Neural cell (in vitro differentiated cells): ENCODE results near the gene ADORA2A. TPM values are rescaled to one million over a fixed set of nuclear protein-coding genes. Genes with fewer than 3 reads are reported as not detected.

Source experiments
- H2AFZ ChIP-seq: fragments of 200-600, 300-800 bp; sonication (generic), shearing (Covaris generic); 2 replicates; pipeline ENCODE4 v1.6.0; 2014; ENCODE audit warnings: low read depth, mild to moderate bottlenecking, antibody characterized with exemption, low read length, moderate library complexity
- H3F3A ChIP-seq: fragments of 200-600 bp; shearing (Covaris generic); 2 replicates; pipeline ENCODE4 v1.6.1; 2016; ENCODE audit warnings: mild to moderate bottlenecking, moderate library complexity, mixed read lengths, antibody characterized with exemption, low read length; ENCODE audit not compliant: insufficient read depth, poor library complexity, severe bottlenecking
- H3K27ac ChIP-seq: fragments of 200-600, 300-800 bp; sonication (generic), shearing (Covaris generic); 2 replicates; pipeline ENCODE4 v1.5.1; 2014; ENCODE audit warnings: mild to moderate bottlenecking, low read length, moderate library complexity
- H3K27me3 ChIP-seq: fragments of 300-800, 200-600 bp; sonication (generic), shearing (Covaris generic); 2 replicates; pipeline ENCODE4 v1.6.0; 2014; ENCODE audit warnings: mild to moderate bottlenecking, low read depth, low read length, moderate library complexity; ENCODE audit not compliant: insufficient read depth
- H3K36me3 ChIP-seq: fragments of 300-800, 200-600 bp; sonication (generic), shearing (Covaris generic); 2 replicates; pipeline ENCODE4 v1.5.1; 2014; ENCODE audit warnings: mild to moderate bottlenecking, antibody characterized with exemption, low read length, moderate library complexity; ENCODE audit not compliant: insufficient read depth
- H3K4me2 ChIP-seq: fragments of 300-800, 200-600 bp; sonication (generic), shearing (Covaris generic); 2 replicates; pipeline ENCODE4 v1.6.0; 2014; ENCODE audit warnings: mild to moderate bottlenecking, low read length
- H3K4me3 ChIP-seq: fragments of 300-800, 200-600 bp; sonication (generic), shearing (Covaris generic); 2 replicates; pipeline ENCODE4 v1.5.1; 2014; ENCODE audit warnings: mild to moderate bottlenecking, low read length, moderate library complexity
- H3K79me2 ChIP-seq: fragments of 200-600 bp; shearing (Covaris generic); replicated peaks from 2 replicates; pipeline ENCODE4 v1.6.0; 2014; ENCODE audit warnings: mild to moderate bottlenecking, low read length, moderate library complexity; ENCODE audit not compliant: insufficient read depth
- H3K9ac ChIP-seq: fragments of 300-800, 200-600 bp; sonication (generic), shearing (Covaris generic); 2 replicates; pipeline ENCODE4 v1.6.1; 2016; ENCODE audit warnings: mild to moderate bottlenecking, low read length, mixed read lengths
- H3K9me2 ChIP-seq: fragments of 200-600 bp; shearing (Covaris generic); 2 replicates; pipeline ENCODE4 v1.6.1; 2016; ENCODE audit warnings: mild to moderate bottlenecking, low read length, mixed read lengths; ENCODE audit not compliant: insufficient read depth
- H3K9me3 ChIP-seq: fragments of 200-600, 300-800 bp; sonication (generic), shearing (Covaris generic); 2 replicates; pipeline ENCODE4 v1.6.1; 2016; ENCODE audit warnings: mild to moderate bottlenecking, mixed run types, low read length, moderate library complexity, mixed read lengths
- H4K20me1 ChIP-seq: fragments of 200-600 bp; shearing (Covaris generic); 2 replicates; pipeline ENCODE4 v1.6.1; 2016; ENCODE audit warnings: mild to moderate bottlenecking, mixed run types; ENCODE audit not compliant: insufficient read depth
- EP300 ChIP-seq: fragments of 450-650 bp; conservative IDR thresholded peaks from 2 replicates; pipeline ENCODE4 v1.6.1; 2014; ENCODE audit warnings: antibody characterized with exemption, mild to moderate bottlenecking, moderate library complexity; ENCODE audit not compliant: poor library complexity, severe bottlenecking
- EZH2 ChIP-seq: fragments of 200-600, 300-800 bp; shearing (Covaris generic), sonication (generic); IDR thresholded peaks from 2 replicates; pipeline ENCODE4 v1.6.1; 2014; ENCODE audit warnings: antibody characterized with exemption, low read length, borderline replicate concordance, mild to moderate bottlenecking; ENCODE audit not compliant: insufficient read depth, poor library complexity, severe bottlenecking
- MXI1 ChIP-seq: fragments of 450-650 bp; conservative IDR thresholded peaks from 2 replicates; pipeline ENCODE4 v1.6.1; 2014; ENCODE audit warnings: antibody characterized with exemption, mild to moderate bottlenecking; ENCODE audit not compliant: poor library complexity, severe bottlenecking
- POLR2AphosphoS5 ChIP-seq: IDR thresholded peaks from 2 replicates; pipeline ENCODE4 v1.6.1; 2012
- RAD21 ChIP-seq: fragments of 450-650 bp; conservative IDR thresholded peaks from 2 replicates; pipeline ENCODE4 v1.6.1; 2014; ENCODE audit warnings: antibody characterized with exemption, mild to moderate bottlenecking, moderate library complexity
- SMC3 ChIP-seq: fragments of 450-650 bp; conservative IDR thresholded peaks from 2 replicates; pipeline ENCODE4 v1.6.1; 2014; ENCODE audit warnings: antibody characterized with exemption, mild to moderate bottlenecking, moderate library complexity; ENCODE audit not compliant: poor library complexity
- TAF1 ChIP-seq: IDR thresholded peaks from 2 replicates; pipeline ENCODE4 v1.6.1; 2012; ENCODE audit warnings: low read depth
- polyA plus RNA-seq: library from polyadenylated mRNA; depleted of rRNA; stranded (reverse); fragments of >200 nt; gene quantifications from 2 replicates; pipeline ENCODE4 v1.2.3, GENCODE V29; 2014
- TF ChIP-seq, protein P1 (sequence below): fragments of 450-650 bp; IDR thresholded peaks from 2 replicates; pipeline ENCODE4 v1.5.1; 2014; ENCODE audit warnings: antibody characterized with exemption, mild to moderate bottlenecking, moderate library complexity; ENCODE audit not compliant: poor library complexity, severe bottlenecking
- TF ChIP-seq, protein P2 (sequence below): IDR thresholded peaks from 2 replicates; pipeline ENCODE4 v1.6.1; 2012; ENCODE audit warnings: borderline replicate concordance

Gene ADORA2A
- polyA plus RNA-seq, 1 donor from 2014 or later: 2.9 TPM

DNA sequence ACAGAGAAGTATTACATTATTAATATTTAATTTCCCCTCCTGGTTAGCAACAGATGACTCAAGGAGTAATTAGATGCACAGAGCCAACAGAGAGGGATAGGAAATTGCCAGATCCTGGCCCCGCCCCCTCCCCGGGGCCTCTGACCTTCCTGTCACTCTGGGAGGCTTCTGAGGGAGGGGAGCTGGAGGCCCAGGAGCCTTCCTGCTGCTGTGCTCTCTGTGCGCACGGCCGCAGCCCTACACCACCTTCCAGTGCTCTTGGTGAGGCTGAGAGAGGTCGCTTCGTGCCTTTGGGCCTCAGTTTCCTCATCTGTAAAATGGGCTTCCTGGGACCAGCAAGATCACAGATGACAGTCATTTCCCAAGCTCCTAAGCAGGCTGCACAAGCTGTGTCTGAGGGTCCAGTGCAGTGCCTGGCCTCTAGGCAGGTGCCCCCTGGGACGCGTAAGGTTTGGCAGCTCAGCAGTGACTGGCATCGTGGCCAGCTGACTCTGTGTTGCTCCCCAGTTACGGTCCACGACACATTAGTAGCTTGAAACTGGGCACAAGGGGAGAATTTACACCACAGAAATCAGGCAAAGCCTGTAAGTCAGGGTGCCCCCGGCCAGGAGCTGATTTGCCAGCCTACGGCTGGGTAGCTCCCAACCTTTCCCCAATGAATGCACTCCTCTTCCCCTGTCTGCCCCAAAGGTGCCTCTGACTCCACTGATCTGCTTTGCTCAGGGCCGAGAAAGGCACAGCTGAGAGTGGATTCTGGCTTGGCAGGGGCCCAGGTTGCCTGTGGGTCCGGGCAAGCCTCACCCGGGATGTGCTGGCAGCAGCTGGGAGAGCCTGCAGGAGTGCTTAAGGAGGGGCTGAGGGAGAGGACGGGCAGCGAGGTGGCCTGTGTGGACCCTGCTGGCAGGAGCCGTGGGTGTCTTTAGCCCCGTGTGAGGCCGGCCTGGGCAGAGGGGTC is 2.3 kb downstream of the ADORA2A start:
- Histone ChIP-seq H3K4me3 (no peak overlapping the region), H3K27me3 (peaks cover 16% of the 10 kb centered on the region), H3K4me2 (no peak overlapping the region), H3K79me2 (no peaks in the 10 kb centered on the region), H3K9me2 (no peaks in the 10 kb centered on the region), H3K9ac (no peak overlapping the region), H3K36me3 (no peaks in the 10 kb centered on the region), H2AFZ (no peak overlapping the region), H4K20me1 (no peaks in the 10 kb centered on the region), H3K27ac (no peak overlapping the region), H3K9me3 (no peaks in the 10 kb centered on the region), H3F3A (no peaks in the 10 kb centered on the region)
- TF ChIP-seq, protein P1, sequence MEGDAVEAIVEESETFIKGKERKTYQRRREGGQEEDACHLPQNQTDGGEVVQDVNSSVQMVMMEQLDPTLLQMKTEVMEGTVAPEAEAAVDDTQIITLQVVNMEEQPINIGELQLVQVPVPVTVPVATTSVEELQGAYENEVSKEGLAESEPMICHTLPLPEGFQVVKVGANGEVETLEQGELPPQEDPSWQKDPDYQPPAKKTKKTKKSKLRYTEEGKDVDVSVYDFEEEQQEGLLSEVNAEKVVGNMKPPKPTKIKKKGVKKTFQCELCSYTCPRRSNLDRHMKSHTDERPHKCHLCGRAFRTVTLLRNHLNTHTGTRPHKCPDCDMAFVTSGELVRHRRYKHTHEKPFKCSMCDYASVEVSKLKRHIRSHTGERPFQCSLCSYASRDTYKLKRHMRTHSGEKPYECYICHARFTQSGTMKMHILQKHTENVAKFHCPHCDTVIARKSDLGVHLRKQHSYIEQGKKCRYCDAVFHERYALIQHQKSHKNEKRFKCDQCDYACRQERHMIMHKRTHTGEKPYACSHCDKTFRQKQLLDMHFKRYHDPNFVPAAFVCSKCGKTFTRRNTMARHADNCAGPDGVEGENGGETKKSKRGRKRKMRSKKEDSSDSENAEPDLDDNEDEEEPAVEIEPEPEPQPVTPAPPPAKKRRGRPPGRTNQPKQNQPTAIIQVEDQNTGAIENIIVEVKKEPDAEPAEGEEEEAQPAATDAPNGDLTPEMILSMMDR: no peak
- TF ChIP-seq EZH2: no peak
- TF ChIP-seq, protein P2, sequence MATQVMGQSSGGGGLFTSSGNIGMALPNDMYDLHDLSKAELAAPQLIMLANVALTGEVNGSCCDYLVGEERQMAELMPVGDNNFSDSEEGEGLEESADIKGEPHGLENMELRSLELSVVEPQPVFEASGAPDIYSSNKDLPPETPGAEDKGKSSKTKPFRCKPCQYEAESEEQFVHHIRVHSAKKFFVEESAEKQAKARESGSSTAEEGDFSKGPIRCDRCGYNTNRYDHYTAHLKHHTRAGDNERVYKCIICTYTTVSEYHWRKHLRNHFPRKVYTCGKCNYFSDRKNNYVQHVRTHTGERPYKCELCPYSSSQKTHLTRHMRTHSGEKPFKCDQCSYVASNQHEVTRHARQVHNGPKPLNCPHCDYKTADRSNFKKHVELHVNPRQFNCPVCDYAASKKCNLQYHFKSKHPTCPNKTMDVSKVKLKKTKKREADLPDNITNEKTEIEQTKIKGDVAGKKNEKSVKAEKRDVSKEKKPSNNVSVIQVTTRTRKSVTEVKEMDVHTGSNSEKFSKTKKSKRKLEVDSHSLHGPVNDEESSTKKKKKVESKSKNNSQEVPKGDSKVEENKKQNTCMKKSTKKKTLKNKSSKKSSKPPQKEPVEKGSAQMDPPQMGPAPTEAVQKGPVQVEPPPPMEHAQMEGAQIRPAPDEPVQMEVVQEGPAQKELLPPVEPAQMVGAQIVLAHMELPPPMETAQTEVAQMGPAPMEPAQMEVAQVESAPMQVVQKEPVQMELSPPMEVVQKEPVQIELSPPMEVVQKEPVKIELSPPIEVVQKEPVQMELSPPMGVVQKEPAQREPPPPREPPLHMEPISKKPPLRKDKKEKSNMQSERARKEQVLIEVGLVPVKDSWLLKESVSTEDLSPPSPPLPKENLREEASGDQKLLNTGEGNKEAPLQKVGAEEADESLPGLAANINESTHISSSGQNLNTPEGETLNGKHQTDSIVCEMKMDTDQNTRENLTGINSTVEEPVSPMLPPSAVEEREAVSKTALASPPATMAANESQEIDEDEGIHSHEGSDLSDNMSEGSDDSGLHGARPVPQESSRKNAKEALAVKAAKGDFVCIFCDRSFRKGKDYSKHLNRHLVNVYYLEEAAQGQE: no peak
- no peak for TF ChIP-seq SMC3
- no peak for TF ChIP-seq RAD21
- TF ChIP-seq MXI1: no peak
- no peak for TF ChIP-seq EP300

DNA sequence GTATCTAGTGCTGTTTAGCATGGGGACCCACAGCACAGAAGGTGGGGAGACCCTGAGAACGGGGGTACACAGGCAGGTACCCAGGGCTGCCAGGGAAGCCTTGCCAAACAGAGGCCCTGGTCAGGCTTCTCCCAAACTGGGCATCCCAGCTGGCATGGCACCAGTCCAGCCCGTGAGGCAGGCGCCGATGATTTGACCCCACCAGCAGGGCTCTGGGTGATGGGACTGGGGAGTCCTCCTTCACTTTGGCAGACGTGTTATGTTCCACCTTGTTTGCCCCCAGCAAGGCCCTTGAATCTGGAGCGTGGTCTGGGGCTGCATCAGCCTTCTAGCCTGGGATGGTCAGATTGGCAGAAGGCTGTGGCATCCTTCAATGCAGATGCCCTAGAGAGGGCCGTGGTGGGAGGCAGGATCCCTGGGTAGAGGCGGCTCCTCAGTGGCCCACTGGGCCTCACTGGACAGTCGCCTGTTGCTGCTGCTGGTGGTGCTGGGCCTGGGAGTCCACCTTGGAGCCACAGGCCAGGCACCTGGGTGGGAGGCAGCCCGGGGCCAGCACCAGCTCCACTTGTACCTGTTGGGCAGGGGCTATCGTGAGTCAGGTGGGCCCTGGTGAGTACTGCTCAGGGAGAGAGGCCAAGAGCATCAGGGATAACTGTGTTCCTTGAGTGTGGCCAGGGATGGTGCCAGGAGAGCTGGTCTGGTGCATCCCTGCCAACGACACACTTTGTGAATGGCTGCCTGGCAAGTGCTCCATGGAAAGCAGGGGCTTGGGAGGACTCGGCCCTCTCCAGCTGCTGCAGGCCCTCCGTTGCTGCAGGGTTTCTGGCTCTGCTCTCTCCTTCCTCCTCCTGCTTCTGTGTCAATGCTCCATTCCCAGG is 3.3 kb downstream of the ADORA2A start:
- Histone ChIP-seq H3F3A (no peaks in the 10 kb centered on the region), H4K20me1 (no peaks in the 10 kb centered on the region), H3K27me3 (peaks cover 7% of the 10 kb centered on the region), H3K9me3 (no peaks in the 10 kb centered on the region), H3K27ac (no peak overlapping the region), H3K4me3 (no peak overlapping the region), H2AFZ (no peak overlapping the region), H3K9me2 (no peaks in the 10 kb centered on the region), H3K4me2 (no peak overlapping the region), H3K36me3 (no peaks in the 10 kb centered on the region), H3K9ac (no peak overlapping the region), H3K79me2 (no peaks in the 10 kb centered on the region)
- TF ChIP-seq SMC3 (no peak), RAD21 (no peak), MXI1 (no peak), TAF1 (no peak), EP300 (no peak), POLR2AphosphoS5 (no peak), EZH2 (no peak)
- TF ChIP-seq, protein P1: no peak
- TF ChIP-seq, protein P2: no peak
